ENCODE data around the gene CENPC. TPM values are rescaled to one million over a fixed set of nuclear protein-coding genes. Genes with fewer than 3 reads are reported as not detected.

The CENPC gene
- total and polyA plus RNA-seq, 2 experiments from 2014 or later, result 21.6 to 24.5 TPM

GRCh38 chr4:67575232-67576058 lies 30.1 kb upstream of the CENPC start (continued):
- TF ChIP-seq ZNF462 (CRISPR knock-in tag; IDR thresholded peaks at IDR 0.05) (no peak), STAT1 (IDR thresholded peaks at IDR 0.05; ENCODE audit: unreplicated experiment) (no peak), CREB1 (CRISPR knock-in tag; IDR thresholded peaks at IDR 0.05; ENCODE audit: low read depth) (no peak), JUNB (IDR thresholded peaks at IDR 0.05; ENCODE audit: unreplicated experiment) (no peak), ZNF331 (CRISPR knock-in tag; IDR thresholded peaks at IDR 0.05; ENCODE audit: low read depth) (no peak), REST (IDR thresholded peaks at IDR 0.05; ENCODE audit: unreplicated experiment) (no peak)
